GM12891 (cell line): ENCODE measurements around the gene ANKS3.

Experiments used
- POLR2A ChIP-seq: IDR thresholded peaks from 2 replicates; pipeline ENCODE4 v1.6.1; 2011; ENCODE audit warnings: low read depth, low read length, control low read depth
- POLR2AphosphoS5 ChIP-seq: IDR thresholded peaks from 2 replicates; pipeline ENCODE4 v1.6.1; 2011; ENCODE audit warnings: low read depth, low read length, control low read depth
- POU2F2 ChIP-seq: IDR thresholded peaks from 2 replicates; pipeline ENCODE4 v1.6.1; 2011; ENCODE audit warnings: low read depth, mild to moderate bottlenecking, control low read depth, low read length, moderate library complexity
- SPI1 ChIP-seq: IDR thresholded peaks from 2 replicates; pipeline ENCODE4 v1.6.1; 2011; ENCODE audit warnings: low read depth, low read length, control low read depth
- TAF1 ChIP-seq: IDR thresholded peaks from 2 replicates; pipeline ENCODE4 v1.6.1; 2011; ENCODE audit warnings: low read depth, low read length, control low read depth

DNA sequence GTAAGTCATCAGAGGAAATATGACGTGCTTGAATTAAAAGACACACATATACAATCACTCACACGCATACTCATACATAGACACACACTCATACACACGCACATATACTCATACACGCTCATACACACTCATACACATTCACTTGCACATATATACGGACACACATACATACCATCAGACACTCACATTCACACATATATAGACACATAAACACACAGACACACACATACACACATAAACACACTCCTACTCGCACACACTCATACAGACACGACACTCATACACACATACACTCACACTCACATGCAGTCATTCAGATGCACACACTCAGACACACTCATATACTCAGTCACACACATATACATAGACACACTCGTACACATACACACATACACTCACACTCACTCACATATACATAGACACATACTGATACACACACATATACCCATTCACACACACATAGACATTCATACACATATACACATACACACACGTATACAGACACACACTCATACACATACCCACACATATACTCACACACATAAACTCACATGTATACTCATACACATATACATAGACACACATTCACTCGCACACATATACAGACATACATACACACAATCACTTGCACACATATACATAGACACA is 65.6 kb downstream of the ANKS3 start:
- no peak for TF ChIP-seq POLR2AphosphoS5
- no peak for TF ChIP-seq POU2F2
- no peak for TF ChIP-seq POLR2A
- TF ChIP-seq TAF1: no peak
- TF ChIP-seq SPI1: no peak
